Tibial nerve (tissue), 4 donors: ENCODE data around the gene TTC3.

Source experiments
- CTCF ChIP-seq, 5 experiments: fragments of 200-600 bp in 3 of 5; fragments of 450-650 bp in 2 of 5; sonication (generic) in 3 of 5; IDR thresholded peaks; one replicate each; pipeline ENCODE4 v1.5.1; 2016 to 2019; ENCODE audit warnings: antibody characterized with exemption in 5 of 5, mild to moderate bottlenecking in 3 of 5, moderate library complexity in 2 of 5
- EP300 ChIP-seq, 2 donors: sonication (generic); formaldehyde crosslinking; IDR thresholded peaks; one replicate each; pipeline ENCODE4 v1.6.1; 2017; ENCODE audit warnings: antibody characterized with exemption in 2 of 2, mild to moderate bottlenecking in 1 of 2
- POLR2A ChIP-seq, 2 donors: fragments of 450-650 bp; IDR thresholded peaks; one replicate each; pipeline ENCODE4 v1.6.1; 2017; ENCODE audit warnings: antibody characterized with exemption in 2 of 2, mild to moderate bottlenecking in 2 of 2, moderate library complexity in 2 of 2

GRCh38 chr21:37065561-37066177, 7.4 kb upstream of the TTC3 start:
- TF ChIP-seq CTCF (IDR thresholded peaks at IDR 0.05) (no peak), EP300 (IDR thresholded peaks at IDR 0.05) (no peak), POLR2A (IDR thresholded peaks at IDR 0.05) (no peak)
